ENCODE data around the gene RPS2.

DNA sequence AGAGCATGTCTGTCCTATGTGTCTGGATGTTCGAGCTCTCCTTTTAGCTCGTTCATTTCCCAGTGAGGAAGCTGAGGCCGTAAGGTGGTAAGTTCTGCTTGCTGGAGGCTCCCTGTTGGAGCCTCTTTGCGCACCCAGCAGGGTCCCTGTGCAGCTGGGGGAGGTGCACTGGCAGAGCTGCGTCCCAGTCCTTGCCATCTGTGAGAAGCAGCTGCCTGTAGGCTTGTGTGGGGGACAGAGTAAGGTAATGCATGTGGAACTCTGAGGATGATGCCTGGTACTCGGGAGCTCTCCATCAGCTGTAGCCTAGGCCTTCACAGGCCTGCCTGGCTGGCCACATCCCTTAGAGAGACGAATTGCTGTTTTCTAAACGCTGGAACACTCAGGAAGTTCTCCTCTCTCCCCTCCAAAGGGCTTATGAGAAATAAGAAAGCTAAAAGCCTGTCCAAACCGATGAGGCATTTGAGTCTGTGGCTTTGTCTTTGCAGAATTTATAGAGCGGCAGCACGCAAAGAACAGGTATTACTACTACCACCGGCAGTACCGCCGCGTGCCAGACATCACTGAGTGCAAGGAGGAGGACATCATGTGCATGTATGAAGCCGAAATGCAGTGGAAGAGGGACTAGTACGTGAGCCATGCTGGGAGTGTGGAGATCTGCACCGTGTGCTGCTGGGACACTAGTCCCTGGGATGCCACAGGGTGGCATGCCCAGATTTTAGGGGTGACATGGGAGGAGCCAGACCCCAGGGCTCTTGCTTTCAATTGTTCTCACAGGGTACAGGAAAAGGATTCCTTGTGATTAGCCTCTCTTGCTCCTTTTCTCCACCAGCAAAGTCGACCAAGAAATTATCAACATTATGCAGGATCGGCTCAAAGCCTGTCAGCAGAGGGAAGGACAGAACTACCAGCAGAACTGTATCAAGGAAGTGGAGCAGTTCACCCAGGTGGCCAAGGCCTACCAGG is 3.7 kb downstream of the RPS2 start:
- TF ChIP-seq, protein P1, sequence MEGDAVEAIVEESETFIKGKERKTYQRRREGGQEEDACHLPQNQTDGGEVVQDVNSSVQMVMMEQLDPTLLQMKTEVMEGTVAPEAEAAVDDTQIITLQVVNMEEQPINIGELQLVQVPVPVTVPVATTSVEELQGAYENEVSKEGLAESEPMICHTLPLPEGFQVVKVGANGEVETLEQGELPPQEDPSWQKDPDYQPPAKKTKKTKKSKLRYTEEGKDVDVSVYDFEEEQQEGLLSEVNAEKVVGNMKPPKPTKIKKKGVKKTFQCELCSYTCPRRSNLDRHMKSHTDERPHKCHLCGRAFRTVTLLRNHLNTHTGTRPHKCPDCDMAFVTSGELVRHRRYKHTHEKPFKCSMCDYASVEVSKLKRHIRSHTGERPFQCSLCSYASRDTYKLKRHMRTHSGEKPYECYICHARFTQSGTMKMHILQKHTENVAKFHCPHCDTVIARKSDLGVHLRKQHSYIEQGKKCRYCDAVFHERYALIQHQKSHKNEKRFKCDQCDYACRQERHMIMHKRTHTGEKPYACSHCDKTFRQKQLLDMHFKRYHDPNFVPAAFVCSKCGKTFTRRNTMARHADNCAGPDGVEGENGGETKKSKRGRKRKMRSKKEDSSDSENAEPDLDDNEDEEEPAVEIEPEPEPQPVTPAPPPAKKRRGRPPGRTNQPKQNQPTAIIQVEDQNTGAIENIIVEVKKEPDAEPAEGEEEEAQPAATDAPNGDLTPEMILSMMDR (IDR thresholded peaks at IDR 0.05; ENCODE audit: low read depth, low read length) = no peak
- no peak for TF ChIP-seq POLR2A (IDR thresholded peaks at IDR 0.05; ENCODE audit: extremely low read depth, insufficient read length)
- TF ChIP-seq, protein P2, sequence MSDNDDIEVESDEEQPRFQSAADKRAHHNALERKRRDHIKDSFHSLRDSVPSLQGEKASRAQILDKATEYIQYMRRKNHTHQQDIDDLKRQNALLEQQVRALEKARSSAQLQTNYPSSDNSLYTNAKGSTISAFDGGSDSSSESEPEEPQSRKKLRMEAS (IDR thresholded peaks at IDR 0.05; ENCODE audit: low read depth, low read length) = no peak
